Glomerular visceral epithelial cell (primary cell): ENCODE data around the gene INHBB.
"Not testable (repeated sequence)": the region's sequence is repeated elsewhere in the genome, so short reads cannot be mapped to it uniquely, and the experiment has no call there.

Experiments
- DNase-seq: peaks from one replicate; pipeline ENCODE4 v3.0.0-alpha.2; 2016; ENCODE audit errors: extremely low spot score

INHBB gene

GRCh38 chr2:120316071-120316470 is 29.9 kb upstream of the INHBB start:
- DNase-seq: no peak

GRCh38 chr2:120316528-120317179 is 29.3 kb upstream of the INHBB start:
- DNase-seq: no peak

GRCh38 chr2:120317180-120317533 is 28.8 kb upstream of the INHBB start:
- DNase-seq: no peak

- DNase-seq: no peak
Measured at GRCh38 chr2:120317916-120318315, 28.0 kb upstream of the INHBB start.

GRCh38 chr2:120318626-120319025 is 27.3 kb upstream of the INHBB start:
- DNase-seq: no peak

- DNase-seq: no peak
Measured at GRCh38 chr2:120319123-120319522, 26.8 kb upstream of the INHBB start.

DNA sequence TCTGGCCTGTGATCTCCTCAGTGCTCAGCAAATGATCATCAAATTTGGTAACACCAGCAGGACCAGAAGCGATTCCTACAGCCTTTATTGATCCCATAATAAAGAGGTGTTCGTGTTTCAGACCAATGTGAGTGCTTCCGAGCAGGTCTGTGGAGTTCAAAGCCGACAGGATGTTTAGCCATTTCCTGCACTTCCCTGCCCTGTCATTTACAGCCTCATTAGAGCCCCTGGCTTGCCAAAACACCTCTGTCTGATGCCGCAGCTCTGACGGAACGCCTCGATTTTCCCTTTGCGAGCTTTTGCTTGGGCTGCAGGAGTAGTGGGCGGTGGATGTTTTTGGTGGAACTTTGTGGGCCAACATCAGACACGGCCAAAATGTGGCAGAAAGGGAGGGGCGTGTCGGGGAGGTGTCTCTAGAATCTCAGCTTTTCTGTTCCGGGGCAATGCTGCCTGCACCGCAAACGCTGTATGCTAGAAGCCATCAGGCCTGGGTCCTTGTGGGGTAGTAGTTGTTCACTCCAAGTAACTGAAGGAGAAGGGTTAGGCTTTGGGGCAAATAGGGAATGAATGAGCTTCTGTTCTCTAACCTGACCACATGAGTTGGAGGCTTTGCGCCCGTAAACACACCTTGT is 26.1 kb upstream of the INHBB start:
- DNase-seq: no peak

- no peak for DNase-seq
Measured at GRCh38 chr2:120320318-120320851, 25.6 kb upstream of the INHBB start.

DNA sequence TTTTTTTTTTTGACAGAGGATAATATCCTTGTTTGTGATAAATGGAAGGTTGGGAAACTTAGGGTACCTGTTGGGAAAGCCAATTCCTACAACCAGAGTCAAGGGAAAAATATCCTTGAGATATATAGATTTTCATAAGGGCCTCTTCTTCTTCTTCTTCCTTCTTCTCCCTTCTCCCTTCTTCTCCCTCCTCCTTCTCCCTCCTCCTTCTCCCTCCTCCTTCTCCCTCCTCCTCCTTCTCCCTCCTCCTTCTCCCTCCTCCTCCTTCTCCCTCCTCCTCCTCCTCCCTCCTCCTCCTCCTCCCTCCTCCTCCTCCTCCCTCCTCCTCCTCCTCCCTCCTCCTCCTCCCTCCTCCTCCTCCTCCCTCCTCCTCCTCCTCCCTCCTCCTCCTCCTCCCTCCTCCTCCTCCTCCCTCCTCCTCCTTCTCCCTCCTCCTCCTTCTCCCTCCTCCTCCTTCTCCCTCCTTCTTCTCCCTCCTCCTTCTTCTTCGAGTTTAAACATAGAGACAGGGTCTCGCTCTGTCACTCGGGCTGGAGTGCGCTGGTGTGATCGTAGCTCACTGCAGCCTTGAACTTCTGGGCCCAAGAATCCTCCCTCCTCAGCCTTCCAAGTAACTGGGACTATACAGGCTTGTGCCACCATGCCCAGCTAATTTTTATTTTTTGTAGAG is 24.9 kb upstream of the INHBB start:
- not testable (repeated sequence) for DNase-seq

GRCh38 chr2:120321721-120322284 is 24.1 kb upstream of the INHBB start:
- DNase-seq: no peak

DNA sequence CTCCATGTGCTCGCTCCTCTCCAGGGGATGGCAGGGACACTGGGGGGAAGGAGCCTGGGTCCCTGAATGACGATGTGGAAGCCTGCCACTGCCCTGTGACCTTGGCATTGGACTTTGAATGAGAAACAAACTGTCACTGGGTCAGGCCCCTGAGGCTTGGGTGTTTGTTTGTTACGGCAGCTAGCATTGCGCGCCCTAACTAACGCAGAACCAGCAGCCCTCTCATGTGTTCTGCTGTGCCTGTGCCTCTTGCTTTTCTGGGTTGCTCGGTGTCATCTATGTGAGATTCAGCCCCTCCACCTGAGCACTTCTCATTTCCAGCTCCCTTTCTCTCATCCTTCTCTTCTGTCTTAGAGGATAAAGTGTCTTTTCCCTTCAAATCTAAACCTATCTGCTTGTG is 23.6 kb upstream of the INHBB start:
- no peak for DNase-seq

DNA sequence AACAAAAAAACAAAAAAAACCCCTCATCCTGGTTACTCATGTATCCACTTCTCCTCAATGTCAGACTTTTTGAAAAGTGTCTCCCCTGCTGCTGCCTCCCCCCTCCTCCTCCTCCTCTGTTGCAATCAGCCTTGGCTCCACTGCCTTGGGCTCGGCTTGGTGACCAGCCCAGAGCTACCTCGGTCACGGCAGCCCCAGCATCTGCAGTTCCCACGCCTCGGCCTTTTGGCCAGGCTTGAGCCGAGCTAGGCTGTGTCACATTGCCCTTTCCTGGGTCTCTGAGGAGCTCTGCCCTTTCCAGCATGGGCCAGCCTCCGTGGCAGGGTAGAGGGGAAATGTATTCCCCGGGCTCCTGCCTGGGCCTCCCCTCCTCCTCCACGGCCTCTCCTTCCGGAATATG is 22.7 kb upstream of the INHBB start:
- no peak for DNase-seq

DNA sequence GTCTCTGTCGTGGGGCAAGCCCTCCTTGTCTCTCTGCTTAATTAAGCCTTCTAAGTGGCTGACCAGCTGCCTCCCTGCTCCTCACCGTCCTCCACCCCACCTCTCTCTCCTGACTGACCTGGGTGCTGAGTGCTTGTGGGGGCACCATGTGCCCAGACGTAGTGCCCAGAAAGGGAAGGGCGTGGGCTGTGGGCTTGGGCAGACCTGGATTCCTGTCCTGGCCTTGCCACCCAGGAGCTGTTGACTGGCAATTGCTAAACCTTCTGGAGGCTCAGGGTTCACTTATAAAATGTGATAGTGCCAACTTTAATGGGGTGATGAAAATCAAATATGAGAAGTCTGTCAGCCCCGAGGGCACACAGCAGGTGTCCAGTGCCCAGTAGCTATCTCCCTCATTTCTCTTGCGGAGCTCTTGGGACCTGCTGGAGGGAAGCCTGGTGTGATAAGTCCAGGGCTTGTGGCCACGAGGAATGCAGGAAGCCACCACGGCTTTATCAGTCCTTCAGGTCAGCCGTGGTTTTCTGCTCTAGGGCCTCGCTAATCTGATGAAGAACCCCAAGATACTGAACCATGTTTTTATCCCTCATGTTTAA is 22.0 kb upstream of the INHBB start:
- no peak for DNase-seq

DNA sequence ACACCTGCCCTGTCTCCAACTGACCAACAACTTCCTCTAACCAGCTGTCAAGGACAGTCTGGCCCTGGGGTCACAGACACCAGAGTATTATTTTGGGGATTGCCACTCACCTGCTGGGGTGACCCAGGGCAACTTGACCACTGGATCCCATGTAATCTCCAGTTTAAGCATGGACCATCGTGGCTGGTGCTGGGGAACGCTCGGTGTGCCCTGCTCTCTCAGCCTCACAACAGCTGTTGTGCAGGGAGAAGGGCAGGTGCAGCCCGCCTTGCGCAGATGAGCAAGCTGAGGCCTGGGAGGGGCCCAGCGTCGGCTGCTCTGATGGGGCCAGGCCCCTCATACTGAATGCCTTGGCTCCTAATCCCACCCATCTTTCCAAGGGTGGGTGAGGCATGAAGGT is 21.0 kb upstream of the INHBB start:
- no peak for DNase-seq

DNA sequence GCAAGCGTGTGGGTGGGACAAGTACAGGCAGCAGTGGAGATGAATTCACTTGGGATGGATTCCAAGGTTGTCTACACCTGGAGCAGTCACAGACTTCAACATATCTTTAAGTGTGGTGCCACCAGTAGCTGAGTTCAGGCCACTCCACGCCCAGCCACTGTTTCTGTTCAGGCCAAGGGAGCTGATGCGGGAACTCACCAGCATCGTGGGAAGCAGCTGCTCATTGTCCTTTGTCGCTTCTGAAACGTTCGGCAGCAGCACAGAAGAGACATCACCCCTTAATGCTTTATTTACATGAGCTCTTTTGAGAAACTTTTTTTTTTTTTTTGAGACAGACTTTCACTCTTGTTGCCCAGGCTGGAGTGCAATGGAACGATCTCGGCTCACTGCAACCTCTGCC is 19.9 kb upstream of the INHBB start:
- no peak for DNase-seq

GRCh38 chr2:120330946-120331822 is 14.8 kb upstream of the INHBB start:
- DNase-seq: no peak

- DNase-seq: no peak
Measured at GRCh38 chr2:120331903-120332302, 14.0 kb upstream of the INHBB start.

DNA sequence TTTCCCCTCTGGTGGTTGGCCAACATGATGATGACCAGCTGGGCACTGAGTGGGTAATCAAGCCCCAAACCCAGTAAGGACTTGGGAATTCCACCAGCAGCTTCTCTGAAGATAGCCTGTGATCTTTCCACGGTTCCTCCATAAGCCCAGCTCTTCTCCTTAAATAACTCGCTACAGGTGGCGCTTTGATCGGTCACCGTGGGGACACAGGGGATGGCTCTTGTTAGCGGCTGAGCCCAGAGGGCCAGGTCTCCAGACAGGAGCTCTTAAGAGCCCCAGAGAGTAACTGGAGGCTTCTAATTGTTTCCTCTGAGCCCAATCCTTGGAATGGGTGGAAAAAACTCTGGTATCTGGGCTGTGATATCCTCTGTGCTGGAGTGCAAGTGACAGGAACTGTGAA is 13.6 kb upstream of the INHBB start:
- DNase-seq: no peak

GRCh38 chr2:120334068-120334467 is 11.9 kb upstream of the INHBB start:
- DNase-seq: no peak

DNA sequence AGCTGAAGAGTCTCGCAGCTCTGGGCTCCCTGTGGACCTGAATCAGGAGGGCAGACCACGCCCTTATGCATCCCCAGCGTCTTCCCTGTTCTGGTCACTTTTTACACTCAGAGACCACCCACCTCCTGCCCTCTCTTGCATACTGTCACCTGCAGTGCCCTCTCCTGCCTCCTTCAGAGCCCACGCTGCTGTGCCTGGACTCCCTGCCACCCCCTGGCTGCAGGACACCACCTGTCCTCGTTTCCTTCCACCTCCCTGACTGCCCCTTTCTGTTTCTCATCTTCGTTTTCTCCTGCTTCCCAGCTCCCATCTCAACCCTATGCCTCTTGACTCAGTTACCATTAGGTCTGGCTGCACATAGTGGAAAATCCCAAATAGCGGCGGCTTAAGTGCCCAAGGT is 9.2 kb upstream of the INHBB start:
- DNase-seq: no peak

DNA sequence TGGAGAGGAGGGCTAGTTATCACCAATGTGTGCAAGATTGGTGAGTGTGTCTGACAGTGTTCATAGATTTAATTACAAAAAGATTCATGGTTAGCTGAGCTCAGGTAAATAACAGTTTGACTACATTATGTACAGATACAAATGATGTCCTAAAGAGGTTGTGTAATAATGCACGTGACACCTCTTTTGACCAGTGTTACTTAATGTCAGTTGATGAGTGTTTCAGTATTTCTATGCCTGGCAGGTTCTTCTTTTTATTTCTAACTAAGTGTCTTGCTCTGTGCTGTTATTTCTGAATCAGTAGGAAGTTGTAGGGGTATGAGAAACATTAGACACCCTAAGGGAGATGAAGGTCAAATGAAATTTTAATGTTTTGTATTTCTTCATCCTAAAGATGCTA is 7.9 kb upstream of the INHBB start:
- no peak for DNase-seq
